HG03520 (cell line): ENCODE results near the gene ILRUN.
"Not testable (repeated sequence)": the region's sequence is repeated elsewhere in the genome, so short reads cannot be mapped to it uniquely, and the experiment has no call there.

ENCODE experiments used
- ATAC-seq: cut with Tn5 transposase; IDR thresholded peaks from one replicate; pipeline ENCODE4 v1.9.1; 2021; ENCODE audit warnings: mild to moderate bottlenecking, moderate library complexity; ENCODE audit not compliant: unreplicated experiment

The ILRUN gene

GRCh38 chr6:34667481-34668238, 28.9 kb downstream of the ILRUN start:
- ATAC-seq, result no peak

GRCh38 chr6:34665019-34665418, 31.5 kb downstream of the ILRUN start:
- no peak for ATAC-seq

GRCh38 chr6:34664256-34664971, 32.2 kb downstream of the ILRUN start:
- no peak for ATAC-seq

GRCh38 chr6:34663831-34664255, 32.7 kb downstream of the ILRUN start:
- no peak for ATAC-seq

GRCh38 chr6:34663371-34663770, 33.2 kb downstream of the ILRUN start:
- ATAC-seq, result no peak

- no peak for ATAC-seq
Observed at GRCh38 chr6:34661357-34661756, 35.2 kb downstream of the ILRUN start.

- ATAC-seq, result no peak
Observed at GRCh38 chr6:34658605-34659265, 37.8 kb downstream of the ILRUN start.

- not testable (repeated sequence) for ATAC-seq
Observed at GRCh38 chr6:34657979-34658480, 38.5 kb downstream of the ILRUN start.

- ATAC-seq, result no peak
Observed at GRCh38 chr6:34657307-34657978, 39.1 kb downstream of the ILRUN start.

- no peak for ATAC-seq
Observed at GRCh38 chr6:34657037-34657306, 39.6 kb downstream of the ILRUN start.

- ATAC-seq, result peak; percentile 82
Observed at GRCh38 chr6:34656378-34657036, 40.1 kb downstream of the ILRUN start.

- not testable (repeated sequence) for ATAC-seq
Observed at GRCh38 chr6:34655876-34656377, 40.6 kb downstream of the ILRUN start.

- ATAC-seq, result no peak
Observed at GRCh38 chr6:34654061-34654710, 42.4 kb downstream of the ILRUN start.

GRCh38 chr6:34652263-34652662, 44.3 kb downstream of the ILRUN start:
- ATAC-seq, result no peak

GRCh38 chr6:34650823-34651222, 45.7 kb downstream of the ILRUN start:
- ATAC-seq, result no peak

GRCh38 chr6:34650232-34650631, 46.3 kb downstream of the ILRUN start:
- ATAC-seq, result not testable (repeated sequence)

- ATAC-seq, result no peak
Observed at GRCh38 chr6:34648806-34649205, 47.8 kb downstream of the ILRUN start.
